ENCODE measurements around the gene IQCH. TPM values are rescaled to one million over a fixed set of nuclear protein-coding genes. Genes with fewer than 3 reads are reported as not detected.

Gene IQCH
- 0.60 and 1.9 TPM in 2 replicates for total RNA-seq

DNA sequence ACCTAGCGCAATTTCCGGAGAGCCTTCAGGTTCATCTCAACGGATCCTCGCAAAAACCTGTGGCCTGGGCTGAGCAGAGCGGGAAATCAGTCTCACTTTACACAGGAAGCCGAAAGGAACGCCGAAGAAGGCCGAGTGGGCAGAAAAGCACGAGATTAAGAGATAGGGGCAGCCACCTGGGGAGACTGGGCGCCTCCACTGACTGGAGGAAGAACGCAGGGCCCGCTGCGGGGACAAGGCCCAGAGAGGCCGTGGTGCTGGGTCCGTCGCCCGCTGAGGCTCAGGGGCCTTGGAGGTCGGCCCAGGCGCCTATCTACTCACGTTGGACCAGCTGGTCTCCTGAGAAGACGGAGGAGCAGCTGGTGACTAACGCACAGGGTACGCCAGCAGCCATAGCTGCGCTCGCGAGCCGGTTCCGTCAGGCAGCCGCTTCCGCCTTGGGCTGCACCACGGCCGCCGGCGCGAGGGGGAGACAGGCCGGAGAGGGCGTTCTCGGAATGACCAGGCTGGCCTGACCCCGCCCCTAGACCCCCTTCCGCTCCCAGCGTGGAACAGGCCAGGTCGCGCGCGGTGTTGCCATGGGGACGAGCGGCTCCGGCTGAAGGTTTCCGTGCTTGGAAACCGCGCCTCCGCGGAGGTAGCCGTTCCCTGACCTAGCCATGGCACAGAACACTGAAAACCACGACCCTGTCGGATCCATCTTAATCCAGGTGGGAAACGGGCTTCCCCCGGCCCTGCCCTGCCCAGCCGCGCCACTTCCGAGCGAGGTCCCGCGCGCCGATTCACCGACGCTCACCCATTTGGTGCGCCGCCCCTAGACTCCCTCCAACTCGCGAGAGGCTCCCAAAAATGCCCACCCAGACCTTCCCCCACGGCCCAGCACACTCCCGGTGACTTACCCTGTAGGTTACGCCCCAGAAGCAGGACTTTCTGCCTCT is at the start of gene IQCH, which contains the start of gene AAGAB:
IQCH (plus strand) TSS at position 549 of the 938 bp plus-strand sequence; CDS start at position 660, 111 bp downstream.
AAGAB (minus strand) TSS at position 424 of the 938 bp plus-strand sequence; CDS start at position 394, 30 bp downstream.

DNA sequence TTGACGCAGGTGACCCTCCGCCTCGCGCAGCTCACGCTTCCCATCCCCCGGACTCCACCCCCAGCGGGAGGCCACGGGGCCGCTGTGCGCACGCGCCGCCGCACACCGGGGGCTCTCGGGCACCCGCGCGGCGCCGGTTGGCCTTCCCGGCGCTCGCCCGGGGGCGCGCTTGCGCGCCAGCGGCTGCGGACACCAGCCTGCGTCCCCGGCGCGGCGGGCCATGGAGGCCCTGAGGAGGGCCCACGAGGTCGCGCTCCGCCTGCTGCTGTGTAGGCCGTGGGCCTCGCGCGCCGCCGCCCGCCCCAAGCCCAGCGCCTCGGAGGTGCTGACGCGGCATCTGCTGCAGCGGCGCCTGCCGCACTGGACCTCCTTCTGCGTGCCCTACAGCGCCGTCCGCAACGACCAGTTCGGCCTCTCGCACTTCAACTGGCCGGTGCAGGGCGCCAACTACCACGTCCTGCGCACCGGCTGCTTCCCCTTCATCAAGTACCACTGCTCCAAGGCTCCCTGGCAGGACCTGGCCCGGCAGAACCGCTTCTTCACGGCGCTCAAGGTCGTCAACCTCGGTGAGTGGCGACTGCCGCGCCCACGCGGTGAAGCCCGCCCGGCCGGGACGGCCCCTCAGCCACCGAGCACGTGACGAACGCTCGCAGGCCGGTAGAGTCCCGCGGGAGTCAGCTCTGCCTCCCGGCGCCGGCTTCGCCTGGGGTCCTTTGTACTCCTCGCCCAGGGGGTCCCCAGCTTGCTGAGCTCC is 266.6 kb downstream of the IQCH start, which contains the start of gene C15orf61:
C15orf61 (plus strand) TSS at position 103 of the 754 bp plus-strand sequence; CDS start at position 221, 118 bp downstream.

DNA sequence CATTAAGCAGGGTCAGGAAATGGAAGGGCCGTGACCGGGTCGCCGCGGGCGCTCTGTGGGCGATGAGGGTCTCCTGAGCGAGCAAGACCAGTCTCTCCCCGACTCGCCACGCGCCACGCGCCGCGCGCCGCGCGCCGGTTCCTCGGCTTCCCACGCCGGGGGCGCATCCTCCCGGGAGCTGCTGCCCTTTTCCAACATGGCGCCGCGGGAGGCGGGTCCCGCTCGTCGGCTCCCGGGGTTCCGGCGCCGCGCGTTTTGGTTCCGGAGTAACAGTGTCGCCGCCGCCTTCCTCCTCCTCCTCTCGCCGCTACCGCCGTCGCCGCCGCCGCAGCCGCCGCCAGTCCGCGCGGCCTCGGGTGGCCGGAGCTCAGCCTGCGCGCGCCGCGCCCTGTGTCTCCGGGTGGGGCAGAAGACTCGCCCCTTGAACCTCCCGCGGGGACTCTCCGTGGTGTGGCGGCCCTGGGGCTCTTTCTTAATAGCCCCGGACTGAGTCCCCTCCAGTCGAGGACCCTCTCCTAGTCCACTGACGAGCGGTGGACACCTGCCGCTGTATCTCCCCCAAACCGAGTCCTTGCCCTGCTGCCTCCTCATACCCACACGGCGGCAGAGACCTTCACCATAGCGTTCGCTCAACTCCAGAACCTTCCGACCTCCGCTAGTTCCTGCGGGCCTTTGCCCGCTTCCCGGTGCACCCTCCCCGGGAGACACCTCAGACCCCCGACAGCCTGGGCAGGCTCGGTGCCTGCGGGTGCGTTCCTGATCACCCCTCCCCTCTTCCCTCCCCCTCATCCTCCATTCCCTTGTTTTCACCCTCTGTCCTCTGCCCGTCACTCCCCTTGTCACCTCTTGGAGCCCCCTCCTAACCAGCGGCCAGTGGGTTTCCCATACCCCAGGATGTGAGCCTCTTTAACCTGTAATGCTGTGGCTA is 288.1 kb downstream of the IQCH start, which contains the start of gene MAP2K5:
MAP2K5 (plus strand) TSS at position 284 of the 928 bp plus-strand sequence; CDS start at position 917, 633 bp downstream.

Other genes starting within 250 kb of the IQCH start
- gene SMAD3, start 189.2 kb upstream of the IQCH start, total RNA-seq, result 15.9 and 32.9 TPM in 2 replicates
- 22.5 and 23.5 TPM in 2 replicates for gene AAGAB, start 125 bp upstream of the IQCH start, total RNA-seq